ENCODE measurements around the gene FHAD1. TPM values are rescaled to one million over a fixed set of nuclear protein-coding genes. Genes with fewer than 3 reads are reported as not detected.
A peak's percentile ranks its signal among the peaks of the same experiment; 100 is the strongest.
"Not testable (repeated sequence)": the region's sequence is repeated elsewhere in the genome, so short reads cannot be mapped to it uniquely, and the experiment has no call there.

FHAD1 gene
- total and polyA plus RNA-seq, 11 donors = 0.06 to 1.1 (median 0.12) TPM; not detected in 4

DNA sequence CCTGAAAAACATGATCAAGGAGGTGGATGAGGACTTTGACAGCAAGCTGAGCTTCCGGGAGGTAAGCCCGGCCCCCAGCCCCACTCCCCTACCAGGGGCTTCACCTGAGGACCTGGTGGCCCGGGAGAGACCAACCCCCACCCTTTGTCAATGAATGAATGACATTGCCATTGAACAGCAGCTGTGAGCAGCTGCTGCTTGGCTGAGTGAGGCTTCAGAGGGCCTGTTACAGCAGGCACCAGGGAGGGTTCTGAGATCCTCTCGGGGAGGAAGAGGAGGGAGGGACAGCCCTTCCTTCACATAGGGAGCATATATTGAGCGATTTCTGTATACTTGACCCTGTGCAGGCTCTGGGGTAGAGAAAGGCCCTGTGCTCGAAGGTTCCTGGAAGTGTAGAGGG is 178.9 kb downstream of the FHAD1 start:
- DNase-seq (no peak), ATAC-seq (no peak)
- Histone ChIP-seq H3K4me1 (peaks cover 0 to 38% (median 14%) of the 10 kb centered on the region in 12 donors), H3K27ac (peak overlapping the region in 1 of 12 donors; percentile 32), H3K36me3 (peaks cover 0 to 68% (median 7%) of the 10 kb centered on the region in 9 donors), H3K4me3 (no peak overlapping the region), H3K9me3 (no peaks in the 10 kb centered on the region), H3K27me3 (no peaks in the 10 kb centered on the region)
- WGBS, 4 donors = 71 to 85% (median 76%) methylated on average over 6 of the region's 6 CpGs
- intact Hi-C loops (cut with DNase I) = loop anchor here in 3 of 10 donors (5.0 to 10.0 kb wide), 3 partner anchors 271 to 281 kb away; partner anchors contain the start of gene TMEM51 (in 2 of the 3)
- TF ChIP-seq, protein P1, sequence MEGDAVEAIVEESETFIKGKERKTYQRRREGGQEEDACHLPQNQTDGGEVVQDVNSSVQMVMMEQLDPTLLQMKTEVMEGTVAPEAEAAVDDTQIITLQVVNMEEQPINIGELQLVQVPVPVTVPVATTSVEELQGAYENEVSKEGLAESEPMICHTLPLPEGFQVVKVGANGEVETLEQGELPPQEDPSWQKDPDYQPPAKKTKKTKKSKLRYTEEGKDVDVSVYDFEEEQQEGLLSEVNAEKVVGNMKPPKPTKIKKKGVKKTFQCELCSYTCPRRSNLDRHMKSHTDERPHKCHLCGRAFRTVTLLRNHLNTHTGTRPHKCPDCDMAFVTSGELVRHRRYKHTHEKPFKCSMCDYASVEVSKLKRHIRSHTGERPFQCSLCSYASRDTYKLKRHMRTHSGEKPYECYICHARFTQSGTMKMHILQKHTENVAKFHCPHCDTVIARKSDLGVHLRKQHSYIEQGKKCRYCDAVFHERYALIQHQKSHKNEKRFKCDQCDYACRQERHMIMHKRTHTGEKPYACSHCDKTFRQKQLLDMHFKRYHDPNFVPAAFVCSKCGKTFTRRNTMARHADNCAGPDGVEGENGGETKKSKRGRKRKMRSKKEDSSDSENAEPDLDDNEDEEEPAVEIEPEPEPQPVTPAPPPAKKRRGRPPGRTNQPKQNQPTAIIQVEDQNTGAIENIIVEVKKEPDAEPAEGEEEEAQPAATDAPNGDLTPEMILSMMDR (IDR thresholded peaks at IDR 0.05) = no peak
- TF ChIP-seq POLR2A (IDR thresholded peaks at IDR 0.05) = no peak

DNA sequence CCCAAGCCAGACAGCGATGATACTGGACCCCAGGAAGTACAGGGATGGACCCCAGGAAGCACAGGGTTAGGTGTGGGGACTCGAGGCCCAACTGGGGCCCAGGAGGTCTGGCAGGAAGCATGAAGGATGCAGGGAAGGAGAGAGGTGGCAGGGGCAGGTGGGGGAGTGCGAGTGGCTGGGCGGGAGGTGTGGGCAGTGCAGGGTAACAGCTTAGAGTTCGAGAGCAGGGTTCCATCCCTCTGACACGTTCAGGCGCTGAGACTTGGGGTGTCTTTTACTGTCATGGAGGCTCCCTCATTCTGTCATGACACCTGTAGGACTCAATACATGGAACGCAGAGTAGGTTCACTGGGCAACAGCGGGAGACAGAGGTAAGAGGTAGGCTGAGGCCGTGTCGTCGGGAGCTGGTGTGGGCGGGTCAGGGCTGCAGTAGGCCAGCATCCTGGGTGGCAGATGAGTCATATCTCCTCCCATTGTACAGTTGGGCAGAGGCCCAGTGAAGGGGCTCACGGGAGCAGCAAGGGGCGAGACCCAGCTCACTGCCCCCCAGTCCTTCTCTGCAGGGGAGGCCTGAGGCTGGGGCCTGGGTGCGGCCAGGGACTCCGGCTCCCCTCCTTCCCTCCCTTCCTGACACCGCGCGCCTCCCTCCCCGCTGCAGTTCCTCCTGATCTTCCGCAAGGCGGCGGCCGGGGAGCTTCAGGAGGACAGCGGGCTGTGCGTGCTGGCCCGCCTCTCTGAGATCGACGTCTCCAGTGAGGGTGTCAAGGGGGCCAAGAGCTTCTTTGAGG is 179.7 kb downstream of the FHAD1 start:
- no peaks in the 10 kb centered on the region for H3K27me3 ChIP-seq
- ATAC-seq = peak; percentile 14 to 55 (median 50)
- no peaks in the 10 kb centered on the region for H3K9me3 ChIP-seq
- peak overlapping the region in 3 of 12 donors; percentile 29 to 66 (median 41) for H3K27ac ChIP-seq
- intact Hi-C loops (cut with DNase I) = loop anchor here in 3 of 10 donors (1.0 to 10.0 kb wide), 4 partner anchors 98 to 282 kb away; partner anchors contain the start of gene TMEM51 (in 2 of the 3)
- peaks cover 0 to 30% (median 12%) of the 10 kb centered on the region in 12 donors for H3K4me1 ChIP-seq
- 60 to 75% (median 62%) methylated on average over 12 to 30 of the region's 30 CpGs for WGBS, 4 donors
- TF ChIP-seq, protein P1 (IDR thresholded peaks at IDR 0.05) = peak in 3 of 12 donors; percentile 21 to 37 (median 30)
- TF ChIP-seq POLR2A (IDR thresholded peaks at IDR 0.05) = no peak
- no peak for DNase-seq
- no peak overlapping the region for H3K4me3 ChIP-seq
- peaks cover 0 to 69% (median 7%) of the 10 kb centered on the region in 9 donors for H3K36me3 ChIP-seq

DNA sequence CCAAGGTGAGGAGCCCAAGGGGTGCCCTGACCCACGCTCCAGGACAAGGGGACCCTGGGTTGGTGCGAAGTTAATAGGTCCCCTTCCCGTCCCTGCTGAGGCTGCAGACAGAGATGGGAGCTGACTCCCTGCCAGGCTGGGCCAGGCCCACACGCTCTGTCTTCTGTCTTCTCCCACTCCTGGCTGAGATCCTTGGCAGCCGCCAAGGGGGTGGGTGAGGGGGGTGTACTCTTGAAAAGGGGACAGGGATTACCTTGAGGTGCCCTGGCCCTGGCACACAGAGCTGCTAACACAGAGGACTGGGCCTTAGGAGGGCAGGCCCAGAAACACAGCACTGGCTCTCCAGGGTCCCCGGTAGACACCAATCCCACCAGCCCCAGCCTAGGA is 180.2 kb downstream of the FHAD1 start:
- peak in 3 of 4 donors; percentile 5 to 44 (median 37) for ATAC-seq
- H3K27ac ChIP-seq = peak overlapping the region in 3 of 12 donors; percentile 29 to 66 (median 41)
- 48 to 62% (median 57%) methylated on average over 5 to 6 of the region's 6 CpGs for WGBS, 4 donors
- H3K9me3 ChIP-seq = no peaks in the 10 kb centered on the region
- no peaks in the 10 kb centered on the region for H3K27me3 ChIP-seq
- peaks cover 0 to 31% (median 11%) of the 10 kb centered on the region in 12 donors for H3K4me1 ChIP-seq
- intact Hi-C loops (cut with DNase I) = loop anchor here in 3 of 10 donors (1.0 to 10.0 kb wide), 4 partner anchors 99 to 282 kb away; partner anchors contain the start of gene TMEM51 (in 2 of the 3)
- DNase-seq = no peak
- no peak overlapping the region for H3K4me3 ChIP-seq
- TF ChIP-seq, protein P1 (IDR thresholded peaks at IDR 0.05) = no peak
- no peak for TF ChIP-seq POLR2A (IDR thresholded peaks at IDR 0.05)
- peaks cover 0 to 69% (median 7%) of the 10 kb centered on the region in 9 donors for H3K36me3 ChIP-seq

DNA sequence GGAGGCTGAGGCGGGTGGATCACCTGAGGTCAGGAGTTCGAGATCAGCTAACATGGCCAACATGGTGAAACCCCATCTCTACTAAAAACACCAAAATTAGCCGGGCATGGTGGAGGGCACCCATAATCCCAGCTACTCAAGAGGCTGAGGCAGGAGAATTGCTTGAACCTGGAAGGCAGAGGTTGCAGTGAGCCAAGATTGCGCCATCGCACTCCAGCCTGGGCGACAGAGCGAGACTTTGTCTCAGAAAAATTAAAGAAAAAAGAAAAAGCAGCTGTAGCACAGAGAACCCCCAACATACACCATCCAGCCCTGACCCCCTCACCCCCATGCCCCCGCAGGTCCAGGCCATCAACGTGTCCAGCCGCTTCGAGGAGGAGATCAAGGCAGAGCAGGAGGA is 181.2 kb downstream of the FHAD1 start:
- WGBS, 4 donors = 96 to 98% (median 97%) methylated on average over 11 of the region's 11 CpGs
- not testable (repeated sequence) for H3K9me3 ChIP-seq, H3K4me3 ChIP-seq, H3K27ac ChIP-seq, ATAC-seq, DNase-seq, H3K27me3 ChIP-seq
- intact Hi-C loops (cut with DNase I) = loop anchor here in 3 of 10 donors (5.0 to 10.0 kb wide), 3 partner anchors 273 to 283 kb away; partner anchors contain the start of gene TMEM51 (in 2 of the 3)
- H3K36me3 ChIP-seq = peaks cover 0 to 68% (median 7%) of the 10 kb centered on the region in 9 donors
- peaks cover 0 to 33% (median 11%) of the 10 kb centered on the region in 12 donors for H3K4me1 ChIP-seq
